Measurements from ENCODE around the gene DPM2. TPM values are rescaled to one million over a fixed set of nuclear protein-coding genes. Genes with fewer than 3 reads are reported as not detected.

The DPM2 gene
- polyA plus RNA-seq (2011; rRNA removed): 41.9 and 48.8 TPM in 2 replicates
- polyA plus RNA-seq (2012; cell fraction: cytosol; rRNA removed): 63.0 and 76.3 TPM in 2 replicates
- 52.4 and 53.7 TPM in 2 replicates for polyA plus RNA-seq (2012; cell fraction: nucleus; rRNA removed)
- polyA plus RNA-seq (2017; fragmentation: RNase III; extraction: RNeasy Plus Mini Kit Qiagen cat#74134 plus additional on column Dnase treatment): 45.9 to 50.1 TPM (median 46.3 TPM) in 3 replicates
- polyA minus RNA-seq (2011; rRNA and poly(A)+ RNA removed): 78.6 and 82.1 TPM in 2 replicates

GRCh38 chr9:127937388-127938297 is at the start of gene DPM2:
Gene DPM2, minus strand, starts transcription at chr9:127937854. Its CDS starts 34 bp downstream, at chr9:127937820.
- ATAC-seq (peak; percentile 79 to 91), DNase-seq (ENCODE audit: low read depth in 1 of 2, low spot score in 1 of 2) (peak; percentile 89 to 93), FAIRE-seq (no peak)
- Histone ChIP-seq H3K9me3 (no peaks in the 10 kb centered on the region), H3K4me3 (peak within 1 kb of the TSS; percentile 61), H3K27ac (peak within 1 kb of the TSS; percentile 80 to 92), H3K4me1 (peaks cover 34% of the 10 kb centered on the region), H3K4me2 (peak within 1 kb of the TSS; percentile 79)
- CTCF ChIA-PET: interaction anchor here (0.5 to 35.7 kb wide), 4 partner anchors 16 to 132 kb away, joined by 3 to 827 read pairs (median 184); no protein-coding TSS in a partner anchor
- WGBS (ENCODE audit: missing lambda C conversion rate): 19% methylated on average over 34 of the region's 60 CpGs
- POLR2A ChIA-PET: no interaction called here
- no peak for TF ChIP-seq ELK1 (IDR thresholded peaks at IDR 0.05; ENCODE audit: low read depth, low read length)
- TF ChIP-seq POLR2AphosphoS2 (conservative IDR thresholded peaks at IDR 0.05; ENCODE audit: low read length): peak; percentile 87; the same call in 1 of the 2 replicates
- TF ChIP-seq RAD21 (conservative IDR thresholded peaks at IDR 0.05 in 1 of 2, IDR thresholded peaks at IDR 0.05 in 1 of 2): no peak
- TF ChIP-seq HOXA7 (CRISPR knock-in tag; IDR thresholded peaks at IDR 0.05): 0 out of 2 replicates have a peak, but pooled peaks have one; percentile 13
- TF ChIP-seq RFX5 (IDR thresholded peaks at IDR 0.05): no peak
- TF ChIP-seq PHF8 (IDR thresholded peaks at IDR 0.05; ENCODE audit: borderline replicate concordance, low read depth): no peak
- no peak for TF ChIP-seq RCOR1 (IDR thresholded peaks at IDR 0.05; ENCODE audit: low read depth, low read length)
- TF ChIP-seq BCL3 (IDR thresholded peaks at IDR 0.05): peak; percentile 50; the same call in 1 of the 3 replicates
- no peak for TF ChIP-seq ZFP36 (IDR thresholded peaks at IDR 0.05; ENCODE audit: borderline replicate concordance, partially characterized antibody)
- peak; percentile 79; the same call in 1 of the 2 replicates for TF ChIP-seq E2F6 (IDR thresholded peaks at IDR 0.05; ENCODE audit: borderline replicate concordance, low read depth)
- no peak for TF ChIP-seq HES2 (IDR thresholded peaks at IDR 0.05)
- TF ChIP-seq KDM1A (IDR thresholded peaks at IDR 0.05; ENCODE audit: low read depth): peak; percentile 75; the same call in 1 of the 2 replicates
- no peak for TF ChIP-seq CEBPB (IDR thresholded peaks at IDR 0.05)
- TF ChIP-seq RNF2 (IDR thresholded peaks at IDR 0.05; ENCODE audit: borderline replicate concordance, low read depth): no peak
- peak; percentile 44; the same call in 1 of the 2 replicates for TF ChIP-seq POLR2A (IDR thresholded peaks at IDR 0.05; ENCODE audit: low read length)
- no peak for TF ChIP-seq RARB (CRISPR knock-in tag; IDR thresholded peaks at IDR 0.05)
- no peak for TF ChIP-seq ZNF302 (CRISPR knock-in tag; IDR thresholded peaks at IDR 0.05)
- no peak for TF ChIP-seq TP53 (CRISPR knock-in tag; IDR thresholded peaks at IDR 0.05)
- TF ChIP-seq CHD2 (IDR thresholded peaks at IDR 0.05; ENCODE audit: low read length, partially characterized antibody): no peak
- no peak for TF ChIP-seq MAZ (IDR thresholded peaks at IDR 0.05; ENCODE audit: borderline replicate concordance, low read depth, low read length)
- no peak for TF ChIP-seq NPAS2 (CRISPR knock-in tag; IDR thresholded peaks at IDR 0.05; ENCODE audit: borderline replicate concordance)
- no peak for TF ChIP-seq FOXS1 (CRISPR knock-in tag; IDR thresholded peaks at IDR 0.05)
- no peak for TF ChIP-seq NR3C1 (IDR thresholded peaks at IDR 0.05)
- TF ChIP-seq FOSL2 (IDR thresholded peaks at IDR 0.05): no peak
- TF ChIP-seq FOSL2 (CRISPR knock-in tag; IDR thresholded peaks at IDR 0.05): no peak; the same call in 1 of the 2 replicates
- no peak for TF ChIP-seq MAFK (IDR thresholded peaks at IDR 0.05; ENCODE audit: partially characterized antibody)
- TF ChIP-seq CTCF (IDR thresholded peaks at IDR 0.05): no peak
- TF ChIP-seq HEYL (CRISPR knock-in tag; IDR thresholded peaks at IDR 0.05): no peak
- no peak for TF ChIP-seq ATOH8 (CRISPR knock-in tag; IDR thresholded peaks at IDR 0.05; ENCODE audit: low read depth)
- TF ChIP-seq PBX3 (IDR thresholded peaks at IDR 0.05): peak; percentile 40; the same call in 1 of the 2 replicates
- TF ChIP-seq JUN (IDR thresholded peaks at IDR 0.05): peak; percentile 69 to 87
- no peak for TF ChIP-seq NFE2L2 (conservative IDR thresholded peaks at IDR 0.05; ENCODE audit: low read length)

Data from A549 (cell line).